Measurements from ENCODE around the gene SCGB2B2. TPM values are rescaled to one million over a fixed set of nuclear protein-coding genes. Genes with fewer than 3 reads are reported as not detected.
A peak's percentile ranks its signal among the peaks of the same experiment; 100 is the strongest.
"Not testable (repeated sequence)": the region's sequence is repeated elsewhere in the genome, so short reads cannot be mapped to it uniquely, and the experiment has no call there.

SCGB2B2 gene
- total RNA-seq, 2 donors from 2014 or later = 0.59 to 0.61 TPM

GRCh38 chr19:34675250-34675649, 1.7 kb downstream of the SCGB2B2 start:
- no peak for ATAC-seq
- intact Hi-C loops (cut with DNase I, micrococcal nuclease) = no loop called here

GRCh38 chr19:34673590-34673989, 3.4 kb downstream of the SCGB2B2 start:
- no peak for DNase-seq
- intact Hi-C loops (cut with DNase I, micrococcal nuclease) = no loop called here
- no peak for ATAC-seq

More at GRCh38 chr19:34675250-34675649, 1.7 kb downstream of the SCGB2B2 start:
- no peak for DNase-seq

- ATAC-seq = no peak
- DNase-seq = no peak
- intact Hi-C loops (cut with DNase I, micrococcal nuclease) = no loop called here
Observed at GRCh38 chr19:34671972-34672371, 5.0 kb downstream of the SCGB2B2 start.

- intact Hi-C loops (cut with DNase I, micrococcal nuclease) = no loop called here
- ATAC-seq = no peak
- DNase-seq = no peak
Observed at GRCh38 chr19:34669305-34669704, 7.7 kb downstream of the SCGB2B2 start.

- intact Hi-C loops (cut with DNase I, micrococcal nuclease); DNase-seq; ATAC-seq: not testable (repeated sequence)
Observed at GRCh38 chr19:34668690-34669089, 8.3 kb downstream of the SCGB2B2 start.

- intact Hi-C loops (cut with DNase I, micrococcal nuclease); ATAC-seq; DNase-seq: not testable (repeated sequence)
Observed at GRCh38 chr19:34668077-34668689, 8.8 kb downstream of the SCGB2B2 start.

GRCh38 chr19:34667349-34668076, 9.4 kb downstream of the SCGB2B2 start:
- intact Hi-C loops (cut with DNase I, micrococcal nuclease) = no loop called here
- DNase-seq (no peak), ATAC-seq (peak; percentile 64)

- intact Hi-C loops (cut with DNase I, micrococcal nuclease) = no loop called here
- peak; percentile 6 for ATAC-seq
- no peak for DNase-seq
Observed at GRCh38 chr19:34666958-34667265, 10.0 kb downstream of the SCGB2B2 start.

- intact Hi-C loops (cut with DNase I, micrococcal nuclease) = no loop called here
- ATAC-seq (no peak), DNase-seq (no peak)
Observed at GRCh38 chr19:34666200-34666957, 10.6 kb downstream of the SCGB2B2 start.

GRCh38 chr19:34665275-34665674, 11.7 kb downstream of the SCGB2B2 start:
- DNase-seq; ATAC-seq; intact Hi-C loops (cut with DNase I, micrococcal nuclease): not testable (repeated sequence)

GRCh38 chr19:34664870-34665269, 12.1 kb downstream of the SCGB2B2 start:
- intact Hi-C loops (cut with DNase I, micrococcal nuclease) = no loop called here
- no peak for DNase-seq
- no peak for ATAC-seq

- intact Hi-C loops (cut with DNase I, micrococcal nuclease) = no loop called here
- ATAC-seq (no peak), DNase-seq (no peak)
Observed at GRCh38 chr19:34664168-34664567, 12.8 kb downstream of the SCGB2B2 start.

- ATAC-seq (peak; percentile 50), DNase-seq (no peak)
- intact Hi-C loops (cut with DNase I, micrococcal nuclease) = no loop called here
Observed at GRCh38 chr19:34662919-34663318, 14.0 kb downstream of the SCGB2B2 start.

GRCh38 chr19:34661357-34661756, 15.6 kb downstream of the SCGB2B2 start:
- intact Hi-C loops (cut with DNase I, micrococcal nuclease) = no loop called here
- DNase-seq = no peak
- ATAC-seq = no peak

- intact Hi-C loops (cut with DNase I, micrococcal nuclease) = no loop called here
- ATAC-seq (no peak), DNase-seq (no peak)
Observed at GRCh38 chr19:34655651-34656050, 21.3 kb downstream of the SCGB2B2 start.

- no peak for ATAC-seq
- intact Hi-C loops (cut with DNase I, micrococcal nuclease) = no loop called here
- no peak for DNase-seq
Observed at GRCh38 chr19:34654796-34655195, 22.2 kb downstream of the SCGB2B2 start.

- no peak for ATAC-seq
- intact Hi-C loops (cut with DNase I, micrococcal nuclease) = no loop called here
- no peak for DNase-seq
Observed at GRCh38 chr19:34651747-34652146, 25.2 kb downstream of the SCGB2B2 start.

- intact Hi-C loops (cut with DNase I, micrococcal nuclease) = no loop called here
- ATAC-seq (no peak), DNase-seq (no peak)
Observed at GRCh38 chr19:34649886-34650543, 26.9 kb downstream of the SCGB2B2 start.

- ATAC-seq (no peak), DNase-seq (no peak)
- intact Hi-C loops (cut with DNase I, micrococcal nuclease) = no loop called here
Observed at GRCh38 chr19:34645551-34645950, 31.4 kb downstream of the SCGB2B2 start.
